Osteoblast (primary cell): Measurements from ENCODE around the gene ALCAM. TPM values are rescaled to one million over a fixed set of nuclear protein-coding genes. Genes with fewer than 3 reads are reported as not detected.
A peak's percentile ranks its signal among the peaks of the same experiment; 100 is the strongest.

Source experiments
- DNase-seq: peaks from one replicate; pipeline ENCODE4 v3.0.0; 2011; ENCODE audit warnings: low spot score, mixed read lengths; ENCODE audit not compliant: insufficient read length; ENCODE audit errors: missing footprints
- H2AFZ ChIP-seq: 2 replicates; pipeline ENCODE4 v1.6.0; 2011; ENCODE audit warnings: mild to moderate bottlenecking, low read length
- H3K27ac ChIP-seq: 2 replicates; pipeline ENCODE4 v1.5.1; 2011; ENCODE audit warnings: mild to moderate bottlenecking, low read depth, low read length, moderate library complexity
- H3K27me3 ChIP-seq: 2 replicates; pipeline ENCODE4 v1.6.0; 2012; ENCODE audit warnings: mild to moderate bottlenecking, control low read depth, inconsistent platforms, low read length, moderate library complexity; ENCODE audit not compliant: insufficient read depth
- H3K36me3 ChIP-seq: 2 replicates; pipeline ENCODE4 v1.5.1; 2011; ENCODE audit warnings: mild to moderate bottlenecking, low read length, control low read depth, moderate library complexity; ENCODE audit not compliant: insufficient read depth
- H3K4me1 ChIP-seq: 2 replicates; pipeline ENCODE4 v1.5.1; 2011; ENCODE audit warnings: mild to moderate bottlenecking, low read length, control low read depth, moderate library complexity; ENCODE audit not compliant: insufficient read depth
- H3K4me2 ChIP-seq: 2 replicates; pipeline ENCODE4 v1.6.0; 2011; ENCODE audit warnings: mild to moderate bottlenecking, low read length; ENCODE audit not compliant: insufficient read depth
- H3K4me3 ChIP-seq: fragments of 200-600 bp; sonication (generic); 3 replicates; pipeline ENCODE4 v1.5.1; 2012; ENCODE audit warnings: mild to moderate bottlenecking, low read length, inconsistent platforms; ENCODE audit not compliant: insufficient read depth
- H3K79me2 ChIP-seq: 2 replicates; pipeline ENCODE4 v1.6.0; 2012; ENCODE audit warnings: mild to moderate bottlenecking, low read length, control low read depth, inconsistent platforms; ENCODE audit not compliant: insufficient read depth
- H3K9me3 ChIP-seq: 2 replicates; pipeline ENCODE4 v1.5.1; 2011; ENCODE audit warnings: low read depth, low read length, control low read depth
- H4K20me1 ChIP-seq: 2 replicates; pipeline ENCODE4 v1.6.0; 2012; ENCODE audit warnings: mild to moderate bottlenecking, low read length, control low read depth; ENCODE audit not compliant: insufficient read depth
- CTCF ChIP-seq: IDR thresholded peaks from 2 replicates; pipeline ENCODE4 v1.5.1; 2011; ENCODE audit warnings: mild to moderate bottlenecking, low read depth, low read length, moderate library complexity; ENCODE audit errors: extremely low read depth
- total RNA-seq: library from RNA; depleted of rRNA; stranded (reverse); fragments of >200 nt; gene quantifications from 2 replicates; pipeline ENCODE4 v1.2.3, GENCODE V29; 2012

ALCAM gene
- total RNA-seq, 1 donor, result 178 TPM

GRCh38 chr3:105369500-105370371, 3.0 kb downstream of the ALCAM start:
- no peaks in the 10 kb centered on the region for H3K9me3 ChIP-seq
- H3K79me2 ChIP-seq, result peaks cover 80% of the 10 kb centered on the region
- peak overlapping the region; percentile 86 for H2AFZ ChIP-seq
- no peaks in the 10 kb centered on the region for H4K20me1 ChIP-seq
- H3K4me1 ChIP-seq, result peaks cover 18% of the 10 kb centered on the region
- H3K27me3 ChIP-seq, result no peaks in the 10 kb centered on the region
- H3K27ac ChIP-seq, result peak overlapping the region; percentile 93
- peak; percentile 76 for TF ChIP-seq CTCF
- H3K36me3 ChIP-seq, result no peaks in the 10 kb centered on the region
- peak overlapping the region; percentile 83 for H3K4me3 ChIP-seq
- H3K4me2 ChIP-seq, result peak overlapping the region; percentile 99
- peak; percentile 68 for DNase-seq

- peaks cover 11% of the 10 kb centered on the region for H3K4me1 ChIP-seq
- H3K27ac ChIP-seq, result no peak overlapping the region
- no peaks in the 10 kb centered on the region for H3K36me3 ChIP-seq
- H4K20me1 ChIP-seq, result no peaks in the 10 kb centered on the region
- no peak overlapping the region for H3K4me2 ChIP-seq
- H3K4me3 ChIP-seq, result no peak overlapping the region
- H2AFZ ChIP-seq, result no peak overlapping the region
- TF ChIP-seq CTCF, result no peak
- no peaks in the 10 kb centered on the region for H3K9me3 ChIP-seq
- H3K79me2 ChIP-seq, result peaks cover 100% of the 10 kb centered on the region
- H3K27me3 ChIP-seq, result no peaks in the 10 kb centered on the region
- DNase-seq, result no peak
Measured at GRCh38 chr3:105373383-105373782, 6.7 kb downstream of the ALCAM start.

GRCh38 chr3:105375750-105376511, 9.2 kb downstream of the ALCAM start:
- TF ChIP-seq CTCF, result no peak
- Histone ChIP-seq H3K4me3 (no peak overlapping the region), H3K9me3 (no peaks in the 10 kb centered on the region), H3K27ac (no peak overlapping the region), H3K36me3 (no peaks in the 10 kb centered on the region), H4K20me1 (no peaks in the 10 kb centered on the region), H3K4me1 (peaks cover 2% of the 10 kb centered on the region), H3K27me3 (no peaks in the 10 kb centered on the region), H2AFZ (no peak overlapping the region), H3K79me2 (peaks cover 100% of the 10 kb centered on the region), H3K4me2 (no peak overlapping the region)
- DNase-seq, result no peak

DNA sequence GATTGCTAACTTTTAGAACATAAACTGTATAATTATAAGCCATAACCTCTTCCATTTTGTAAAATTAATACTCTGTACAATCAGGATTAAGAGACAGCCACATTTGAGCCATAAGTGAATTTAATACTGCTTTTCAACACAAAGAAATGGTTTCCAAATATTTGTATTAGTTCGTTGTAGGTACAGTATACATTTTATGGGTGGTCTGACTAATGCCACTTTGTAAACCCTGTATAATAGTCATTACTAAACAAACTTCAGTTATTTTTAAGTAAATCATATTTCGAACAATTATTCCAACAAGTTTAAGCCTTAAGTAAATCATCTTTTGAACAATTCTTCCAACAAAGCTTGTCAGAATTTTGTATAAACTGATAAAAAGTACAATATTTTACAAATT, 11.0 kb downstream of the ALCAM start:
- Histone ChIP-seq H2AFZ (no peak overlapping the region), H3K4me3 (no peak overlapping the region), H3K27ac (no peak overlapping the region), H3K4me1 (no peaks in the 10 kb centered on the region), H4K20me1 (no peaks in the 10 kb centered on the region), H3K79me2 (peaks cover 94% of the 10 kb centered on the region), H3K4me2 (no peak overlapping the region), H3K9me3 (no peaks in the 10 kb centered on the region), H3K36me3 (no peaks in the 10 kb centered on the region), H3K27me3 (no peaks in the 10 kb centered on the region)
- no peak for TF ChIP-seq CTCF
- DNase-seq, result no peak
